ENCODE measurements around the gene CDKN2AIP.

- TF ChIP-seq SP1 (IDR thresholded peaks at IDR 0.05) (no peak), RAD21 (IDR thresholded peaks at IDR 0.05) (no peak), REST (IDR thresholded peaks at IDR 0.05) (no peak), CTCF (IDR thresholded peaks at IDR 0.05; ENCODE audit: low read depth, low read length, missing input control) (no peak), YY1 (IDR thresholded peaks at IDR 0.05) (no peak), TAF1 (conservative IDR thresholded peaks at IDR 0.05) (no peak), MAX (IDR thresholded peaks at IDR 0.05) (no peak), ZBTB33 (IDR thresholded peaks at IDR 0.05) (no peak), JUND (IDR thresholded peaks at IDR 0.05) (no peak)
These were observed 22.8 kb downstream of the CDKN2AIP start for GRCh38 chr4:183467246-183467645.
